ENCODE data around the gene MREG. TPM values are rescaled to one million over a fixed set of nuclear protein-coding genes. Genes with fewer than 3 reads are reported as not detected.

MREG gene
- total and polyA plus RNA-seq, 2 experiments from 2014 or later = 19.4 to 25.3 TPM

GRCh38 chr2:216055680-216056079 is 42.3 kb upstream of the MREG start:
- Histone ChIP-seq H3K79me2 (replicated peaks; ENCODE audit: insufficient read depth) (no peaks in the 10 kb centered on the region), H3K27ac (ENCODE audit: low read depth) (no peak overlapping the region), H3K4me1 (ENCODE audit: insufficient read depth) (0 out of 2 replicates have a peak, but pooled peaks cover 3% of the 10 kb centered on the region), H2AFZ (no peak overlapping the region), H3K9me2 (ENCODE audit: insufficient read depth) (no peaks in the 10 kb centered on the region), H3K4me2 (no peak overlapping the region), H3K27me3 (ENCODE audit: insufficient read depth) (no peaks in the 10 kb centered on the region), H3K4me3 (no peak overlapping the region), H4K20me1 (replicated peaks; ENCODE audit: insufficient read depth) (no peaks in the 10 kb centered on the region), H3F3A (replicated peaks; ENCODE audit: low read depth) (0 out of 2 replicates have a peak, but pooled peaks cover 3% of the 10 kb centered on the region), H3K36me3 (ENCODE audit: insufficient read depth) (no peaks in the 10 kb centered on the region)
- no peak for DNase-seq (ENCODE audit: low spot score)
- Mint-ChIP-seq H3K4me3 (no peak overlapping the region), H3K27me3 (ENCODE audit: insufficient read depth, low read depth, poor library complexity) (no peaks in the 10 kb centered on the region), H3K27ac (no peak overlapping the region), H3K9me3 (no peaks in the 10 kb centered on the region), H3K36me3 (ENCODE audit: low read depth) (peaks cover 15% of the 10 kb centered on the region; the same call in 2 of the 3 replicates), H3K4me1 (peaks cover 15% of the 10 kb centered on the region; the same call in 2 of the 3 replicates)
- no peak for ATAC-seq
- TF ChIP-seq EZH2 (IDR thresholded peaks at IDR 0.05; ENCODE audit: low read depth, unreplicated experiment) = no peak
- TF ChIP-seq NANOG (IDR thresholded peaks at IDR 0.05; ENCODE audit: borderline replicate concordance) = no peak
- no peak for TF ChIP-seq EZH2phosphoT487 (IDR thresholded peaks at IDR 0.05; ENCODE audit: unreplicated experiment)
- no peak for TF ChIP-seq CTCF (conservative IDR thresholded peaks at IDR 0.05; ENCODE audit: low read depth in 2 of 2)
- no peak for TF ChIP-seq CREB1 (CRISPR knock-in tag; IDR thresholded peaks at IDR 0.05; ENCODE audit: low read depth)
- TF ChIP-seq ZNF331 (CRISPR knock-in tag; IDR thresholded peaks at IDR 0.05; ENCODE audit: low read depth) = no peak
- no peak for TF ChIP-seq ZNF462 (CRISPR knock-in tag; IDR thresholded peaks at IDR 0.05)
- TF ChIP-seq ZNF114 (CRISPR knock-in tag; IDR thresholded peaks at IDR 0.05) = no peak
- no peak for TF ChIP-seq POLR2AphosphoS5 (IDR thresholded peaks at IDR 0.05; ENCODE audit: low read depth)
- no peak for TF ChIP-seq STAT1 (IDR thresholded peaks at IDR 0.05; ENCODE audit: unreplicated experiment)
- TF ChIP-seq JUNB (IDR thresholded peaks at IDR 0.05; ENCODE audit: unreplicated experiment) = no peak
- no peak for TF ChIP-seq ETS1 (IDR thresholded peaks at IDR 0.05)
- no peak for TF ChIP-seq REST (IDR thresholded peaks at IDR 0.05; ENCODE audit: unreplicated experiment)

All from GM23338 (cell line).